ENCODE measurements around the gene PCGF3. TPM values are rescaled to one million over a fixed set of nuclear protein-coding genes. Genes with fewer than 3 reads are reported as not detected.

Gene PCGF3
- total and polyA plus RNA-seq, 9 of the 15 experiments (the other 6 are each of a cell fraction or from before 2014, with no cell fraction given) = 2.6 to 46.1 (median 20.3) TPM

DNA sequence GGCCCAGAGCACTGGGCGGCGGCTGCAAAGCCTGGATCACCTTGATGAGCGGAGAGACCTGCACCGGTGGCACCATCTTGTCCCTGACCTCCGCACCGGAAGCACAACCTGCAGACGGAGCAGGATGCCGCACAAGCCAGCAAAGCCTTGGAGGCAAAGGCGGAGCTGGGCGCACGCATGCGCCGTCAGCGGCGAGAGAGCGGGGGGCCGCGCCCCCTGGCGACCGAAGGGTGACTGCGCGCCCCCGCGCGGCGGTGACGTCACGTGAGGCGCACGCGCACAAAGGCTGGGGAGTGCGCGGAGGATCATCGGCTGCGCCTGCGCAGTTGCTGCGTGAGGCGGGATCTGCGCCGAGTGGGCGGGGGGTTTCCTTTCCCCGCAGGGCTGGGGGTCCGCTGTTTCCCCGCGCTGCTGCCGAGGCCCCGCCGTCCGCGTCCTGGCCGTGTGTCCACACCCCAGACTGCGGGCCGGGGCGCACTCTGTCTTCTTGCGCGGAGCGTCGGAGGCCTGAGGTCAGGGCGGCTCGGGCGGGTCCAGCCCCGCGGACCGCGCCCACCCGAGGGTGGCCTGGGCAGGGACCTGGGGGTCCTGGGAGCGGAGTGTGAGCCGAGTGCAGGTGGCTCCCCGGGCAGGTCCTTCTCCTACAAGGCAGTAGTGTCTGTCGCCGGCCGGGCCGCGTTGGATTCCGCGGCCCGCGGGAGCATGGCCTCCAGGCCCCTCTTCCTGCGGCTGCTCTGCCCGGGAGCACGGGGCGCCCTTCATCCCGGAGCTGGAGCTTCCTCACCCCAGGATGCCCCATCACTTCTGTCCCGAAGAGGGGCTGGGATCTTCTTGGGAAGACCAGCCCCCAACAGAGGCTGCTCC, 31.2 kb upstream of the PCGF3 start, which contains the start of the genes ATP5ME and MYL5 (continued):
- TF ChIP-seq, protein P1, sequence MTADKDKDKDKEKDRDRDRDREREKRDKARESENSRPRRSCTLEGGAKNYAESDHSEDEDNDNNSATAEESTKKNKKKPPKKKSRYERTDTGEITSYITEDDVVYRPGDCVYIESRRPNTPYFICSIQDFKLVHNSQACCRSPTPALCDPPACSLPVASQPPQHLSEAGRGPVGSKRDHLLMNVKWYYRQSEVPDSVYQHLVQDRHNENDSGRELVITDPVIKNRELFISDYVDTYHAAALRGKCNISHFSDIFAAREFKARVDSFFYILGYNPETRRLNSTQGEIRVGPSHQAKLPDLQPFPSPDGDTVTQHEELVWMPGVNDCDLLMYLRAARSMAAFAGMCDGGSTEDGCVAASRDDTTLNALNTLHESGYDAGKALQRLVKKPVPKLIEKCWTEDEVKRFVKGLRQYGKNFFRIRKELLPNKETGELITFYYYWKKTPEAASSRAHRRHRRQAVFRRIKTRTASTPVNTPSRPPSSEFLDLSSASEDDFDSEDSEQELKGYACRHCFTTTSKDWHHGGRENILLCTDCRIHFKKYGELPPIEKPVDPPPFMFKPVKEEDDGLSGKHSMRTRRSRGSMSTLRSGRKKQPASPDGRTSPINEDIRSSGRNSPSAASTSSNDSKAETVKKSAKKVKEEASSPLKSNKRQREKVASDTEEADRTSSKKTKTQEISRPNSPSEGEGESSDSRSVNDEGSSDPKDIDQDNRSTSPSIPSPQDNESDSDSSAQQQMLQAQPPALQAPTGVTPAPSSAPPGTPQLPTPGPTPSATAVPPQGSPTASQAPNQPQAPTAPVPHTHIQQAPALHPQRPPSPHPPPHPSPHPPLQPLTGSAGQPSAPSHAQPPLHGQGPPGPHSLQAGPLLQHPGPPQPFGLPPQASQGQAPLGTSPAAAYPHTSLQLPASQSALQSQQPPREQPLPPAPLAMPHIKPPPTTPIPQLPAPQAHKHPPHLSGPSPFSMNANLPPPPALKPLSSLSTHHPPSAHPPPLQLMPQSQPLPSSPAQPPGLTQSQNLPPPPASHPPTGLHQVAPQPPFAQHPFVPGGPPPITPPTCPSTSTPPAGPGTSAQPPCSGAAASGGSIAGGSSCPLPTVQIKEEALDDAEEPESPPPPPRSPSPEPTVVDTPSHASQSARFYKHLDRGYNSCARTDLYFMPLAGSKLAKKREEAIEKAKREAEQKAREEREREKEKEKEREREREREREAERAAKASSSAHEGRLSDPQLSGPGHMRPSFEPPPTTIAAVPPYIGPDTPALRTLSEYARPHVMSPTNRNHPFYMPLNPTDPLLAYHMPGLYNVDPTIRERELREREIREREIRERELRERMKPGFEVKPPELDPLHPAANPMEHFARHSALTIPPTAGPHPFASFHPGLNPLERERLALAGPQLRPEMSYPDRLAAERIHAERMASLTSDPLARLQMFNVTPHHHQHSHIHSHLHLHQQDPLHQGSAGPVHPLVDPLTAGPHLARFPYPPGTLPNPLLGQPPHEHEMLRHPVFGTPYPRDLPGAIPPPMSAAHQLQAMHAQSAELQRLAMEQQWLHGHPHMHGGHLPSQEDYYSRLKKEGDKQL (CRISPR knock-in tag; IDR thresholded peaks at IDR 0.05; ENCODE audit: borderline replicate concordance) = no peak
- TF ChIP-seq ZNF586 (CRISPR knock-in tag; conservative IDR thresholded peaks at IDR 0.05) (no peak), STAT5B (CRISPR knock-in tag; IDR thresholded peaks at IDR 0.05) (no peak), PTTG1 (tag; IDR thresholded peaks at IDR 0.05; ENCODE audit: low read depth) (no peak), MAFF (IDR thresholded peaks at IDR 0.05; ENCODE audit: low read length) (no peak), ZNF253 (CRISPR knock-in tag; conservative IDR thresholded peaks at IDR 0.05) (no peak), CBX5 (IDR thresholded peaks at IDR 0.05; ENCODE audit: borderline replicate concordance, low read depth) (no peak)
- TF ChIP-seq, protein P2, sequence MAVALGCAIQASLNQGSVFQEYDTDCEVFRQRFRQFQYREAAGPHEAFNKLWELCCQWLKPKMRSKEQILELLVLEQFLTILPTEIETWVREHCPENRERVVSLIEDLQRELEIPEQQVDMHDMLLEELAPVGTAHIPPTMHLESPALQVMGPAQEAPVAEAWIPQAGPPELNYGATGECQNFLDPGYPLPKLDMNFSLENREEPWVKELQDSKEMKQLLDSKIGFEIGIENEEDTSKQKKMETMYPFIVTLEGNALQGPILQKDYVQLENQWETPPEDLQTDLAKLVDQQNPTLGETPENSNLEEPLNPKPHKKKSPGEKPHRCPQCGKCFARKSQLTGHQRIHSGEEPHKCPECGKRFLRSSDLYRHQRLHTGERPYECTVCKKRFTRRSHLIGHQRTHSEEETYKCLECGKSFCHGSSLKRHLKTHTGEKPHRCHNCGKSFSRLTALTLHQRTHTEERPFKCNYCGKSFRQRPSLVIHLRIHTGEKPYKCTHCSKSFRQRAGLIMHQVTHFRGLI (CRISPR knock-in tag; IDR thresholded peaks at IDR 0.05) = no peak
- TF ChIP-seq, protein P3, sequence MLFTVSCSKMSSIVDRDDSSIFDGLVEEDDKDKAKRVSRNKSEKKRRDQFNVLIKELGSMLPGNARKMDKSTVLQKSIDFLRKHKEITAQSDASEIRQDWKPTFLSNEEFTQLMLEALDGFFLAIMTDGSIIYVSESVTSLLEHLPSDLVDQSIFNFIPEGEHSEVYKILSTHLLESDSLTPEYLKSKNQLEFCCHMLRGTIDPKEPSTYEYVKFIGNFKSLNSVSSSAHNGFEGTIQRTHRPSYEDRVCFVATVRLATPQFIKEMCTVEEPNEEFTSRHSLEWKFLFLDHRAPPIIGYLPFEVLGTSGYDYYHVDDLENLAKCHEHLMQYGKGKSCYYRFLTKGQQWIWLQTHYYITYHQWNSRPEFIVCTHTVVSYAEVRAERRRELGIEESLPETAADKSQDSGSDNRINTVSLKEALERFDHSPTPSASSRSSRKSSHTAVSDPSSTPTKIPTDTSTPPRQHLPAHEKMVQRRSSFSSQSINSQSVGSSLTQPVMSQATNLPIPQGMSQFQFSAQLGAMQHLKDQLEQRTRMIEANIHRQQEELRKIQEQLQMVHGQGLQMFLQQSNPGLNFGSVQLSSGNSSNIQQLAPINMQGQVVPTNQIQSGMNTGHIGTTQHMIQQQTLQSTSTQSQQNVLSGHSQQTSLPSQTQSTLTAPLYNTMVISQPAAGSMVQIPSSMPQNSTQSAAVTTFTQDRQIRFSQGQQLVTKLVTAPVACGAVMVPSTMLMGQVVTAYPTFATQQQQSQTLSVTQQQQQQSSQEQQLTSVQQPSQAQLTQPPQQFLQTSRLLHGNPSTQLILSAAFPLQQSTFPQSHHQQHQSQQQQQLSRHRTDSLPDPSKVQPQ (CRISPR knock-in tag; IDR thresholded peaks at IDR 0.05; ENCODE audit: borderline replicate concordance) = no peak
- TF ChIP-seq, protein P4, sequence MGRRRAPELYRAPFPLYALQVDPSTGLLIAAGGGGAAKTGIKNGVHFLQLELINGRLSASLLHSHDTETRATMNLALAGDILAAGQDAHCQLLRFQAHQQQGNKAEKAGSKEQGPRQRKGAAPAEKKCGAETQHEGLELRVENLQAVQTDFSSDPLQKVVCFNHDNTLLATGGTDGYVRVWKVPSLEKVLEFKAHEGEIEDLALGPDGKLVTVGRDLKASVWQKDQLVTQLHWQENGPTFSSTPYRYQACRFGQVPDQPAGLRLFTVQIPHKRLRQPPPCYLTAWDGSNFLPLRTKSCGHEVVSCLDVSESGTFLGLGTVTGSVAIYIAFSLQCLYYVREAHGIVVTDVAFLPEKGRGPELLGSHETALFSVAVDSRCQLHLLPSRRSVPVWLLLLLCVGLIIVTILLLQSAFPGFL (CRISPR knock-in tag; IDR thresholded peaks at IDR 0.05) = no peak
- TF ChIP-seq, protein P5, sequence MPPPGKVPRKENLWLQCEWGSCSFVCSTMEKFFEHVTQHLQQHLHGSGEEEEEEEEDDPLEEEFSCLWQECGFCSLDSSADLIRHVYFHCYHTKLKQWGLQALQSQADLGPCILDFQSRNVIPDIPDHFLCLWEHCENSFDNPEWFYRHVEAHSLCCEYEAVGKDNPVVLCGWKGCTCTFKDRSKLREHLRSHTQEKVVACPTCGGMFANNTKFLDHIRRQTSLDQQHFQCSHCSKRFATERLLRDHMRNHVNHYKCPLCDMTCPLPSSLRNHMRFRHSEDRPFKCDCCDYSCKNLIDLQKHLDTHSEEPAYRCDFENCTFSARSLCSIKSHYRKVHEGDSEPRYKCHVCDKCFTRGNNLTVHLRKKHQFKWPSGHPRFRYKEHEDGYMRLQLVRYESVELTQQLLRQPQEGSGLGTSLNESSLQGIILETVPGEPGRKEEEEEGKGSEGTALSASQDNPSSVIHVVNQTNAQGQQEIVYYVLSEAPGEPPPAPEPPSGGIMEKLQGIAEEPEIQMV (tag; conservative IDR thresholded peaks at IDR 0.05; ENCODE audit: low read depth) = no peak
- TF ChIP-seq, protein P6, sequence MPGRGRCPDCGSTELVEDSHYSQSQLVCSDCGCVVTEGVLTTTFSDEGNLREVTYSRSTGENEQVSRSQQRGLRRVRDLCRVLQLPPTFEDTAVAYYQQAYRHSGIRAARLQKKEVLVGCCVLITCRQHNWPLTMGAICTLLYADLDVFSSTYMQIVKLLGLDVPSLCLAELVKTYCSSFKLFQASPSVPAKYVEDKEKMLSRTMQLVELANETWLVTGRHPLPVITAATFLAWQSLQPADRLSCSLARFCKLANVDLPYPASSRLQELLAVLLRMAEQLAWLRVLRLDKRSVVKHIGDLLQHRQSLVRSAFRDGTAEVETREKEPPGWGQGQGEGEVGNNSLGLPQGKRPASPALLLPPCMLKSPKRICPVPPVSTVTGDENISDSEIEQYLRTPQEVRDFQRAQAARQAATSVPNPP (IDR thresholded peaks at IDR 0.05; ENCODE audit: borderline replicate concordance, insufficient read depth, insufficient read length) = no peak

Data from K562 (cell line).